Tibial artery (tissue), 4 donors: ENCODE results near the gene KIAA1671.

ENCODE experiments used
- DNase-seq, 2 donors: peaks; one replicate each; pipeline ENCODE4 v3.0.0-alpha.2; 2019
- H3K27ac ChIP-seq, 2 donors: fragments of 200-600 bp; sonication (generic) in 1 of 2; 1 replicate in 1 of 2; 2 replicates in 1 of 2; pipeline ENCODE4 v1.5.1; 2018 to 2019; ENCODE audit warnings: mild to moderate bottlenecking in 1 of 2
- H3K27me3 ChIP-seq, 2 donors: fragments of 200-600 bp; sonication (generic) in 1 of 2; one replicate each; pipeline versions ENCODE4 v1.5.1 to v1.6.0; 2016 to 2019
- H3K36me3 ChIP-seq, 3 donors: fragments of 200-600 bp; sonication (generic) in 2 of 3; one replicate each; pipeline ENCODE4 v1.5.1; 2016 to 2019; ENCODE audit warnings: mild to moderate bottlenecking in 2 of 3
- H3K4me1 ChIP-seq, 4 donors: fragments of 200-600 bp; sonication (generic) in 2 of 4; 1 replicate in 3 of 4; 2 replicates in 1 of 4; pipeline ENCODE4 v1.5.1; 2016 to 2019
- H3K4me3 ChIP-seq, 2 donors: fragments of 200-600 bp; sonication (generic) in 1 of 2; 1 replicate in 1 of 2; 2 replicates in 1 of 2; pipeline ENCODE4 v1.5.1; 2018 to 2019; ENCODE audit warnings: mild to moderate bottlenecking in 2 of 2
- H3K9me3 ChIP-seq, 3 donors: fragments of 200-600 bp; sonication (generic) in 1 of 3; one replicate each; pipeline ENCODE4 v1.5.1; 2016 to 2019
- CTCF ChIP-seq, 2 experiments: fragments of 200-600 bp in 1 of 2; fragments of 450-650 bp in 1 of 2; IDR thresholded peaks; one replicate each; pipeline ENCODE4 v1.5.1; 2017 to 2019; ENCODE audit warnings: antibody characterized with exemption in 2 of 2, mild to moderate bottlenecking in 1 of 2, moderate library complexity in 1 of 2
- intact Hi-C: fragments of 100-400 bp; cut with DNase I; formaldehyde crosslinking; loops from one replicate; pipeline ENCODE4 v1.15.0; 2023; ENCODE audit warnings: low total_unique reads

KIAA1671 gene

GRCh38 chr22:25105817-25106650 is 153.5 kb downstream of the KIAA1671 start:
- Histone ChIP-seq H3K9me3 (no peaks in the 10 kb centered on the region), H3K27ac (peak overlapping the region in 1 of 2 donors; percentile 24), H3K27me3 (no peaks in the 10 kb centered on the region), H3K4me3 (no peak overlapping the region), H3K36me3 (peaks cover 0 to 10% (median 6%) of the 10 kb centered on the region in 3 donors), H3K4me1 (peaks cover 0 to 32% (median 24%) of the 10 kb centered on the region in 4 donors)
- DNase-seq, result no peak
- TF ChIP-seq CTCF (IDR thresholded peaks at IDR 0.05), result no peak
- intact Hi-C loops, result no loop called here

GRCh38 chr22:25109878-25110595 is 157.5 kb downstream of the KIAA1671 start:
- intact Hi-C loops, result no loop called here
- Histone ChIP-seq H3K9me3 (no peaks in the 10 kb centered on the region), H3K4me1 (peaks cover 0 to 52% (median 43%) of the 10 kb centered on the region in 4 donors), H3K36me3 (peaks cover 0 to 15% (median 6%) of the 10 kb centered on the region in 3 donors), H3K27me3 (no peaks in the 10 kb centered on the region), H3K27ac (peak overlapping the region; percentile 78 to 83), H3K4me3 (peak overlapping the region in 1 of 2 donors; percentile 48)
- TF ChIP-seq CTCF (IDR thresholded peaks at IDR 0.05), result no peak
- no peak for DNase-seq

- H3K27ac ChIP-seq, result peak overlapping the region; percentile 78 to 83
- peaks cover 0 to 57% (median 48%) of the 10 kb centered on the region in 4 donors for H3K4me1 ChIP-seq
- peaks cover 0 to 15% (median 6%) of the 10 kb centered on the region in 3 donors for H3K36me3 ChIP-seq
- intact Hi-C loops, result no loop called here
- H3K9me3 ChIP-seq, result no peaks in the 10 kb centered on the region
- no peak for TF ChIP-seq CTCF (IDR thresholded peaks at IDR 0.05)
- DNase-seq, result no peak
- H3K4me3 ChIP-seq, result peak overlapping the region; percentile 48 to 66
- no peaks in the 10 kb centered on the region for H3K27me3 ChIP-seq
These were observed 158.0 kb downstream of the KIAA1671 start for GRCh38 chr22:25110596-25110845.

- H3K4me1 ChIP-seq, result peaks cover 0 to 62% (median 49%) of the 10 kb centered on the region in 4 donors
- peak; percentile 31 to 40 for TF ChIP-seq CTCF (IDR thresholded peaks at IDR 0.05)
- H3K4me3 ChIP-seq, result peak overlapping the region; percentile 48 to 66
- intact Hi-C loops, result no loop called here
- DNase-seq, result peak; percentile 66 to 91
- H3K27ac ChIP-seq, result peak overlapping the region; percentile 78 to 83
- no peaks in the 10 kb centered on the region for H3K9me3 ChIP-seq
- peaks cover 0 to 15% (median 6%) of the 10 kb centered on the region in 3 donors for H3K36me3 ChIP-seq
- no peaks in the 10 kb centered on the region for H3K27me3 ChIP-seq
These were observed 158.5 kb downstream of the KIAA1671 start for GRCh38 chr22:25110846-25111578.
